AG04450 (cell line): ENCODE measurements around the gene NCR2. TPM values are rescaled to one million over a fixed set of nuclear protein-coding genes. Genes with fewer than 3 reads are reported as not detected.
"Not testable (repeated sequence)": the region's sequence is repeated elsewhere in the genome, so short reads cannot be mapped to it uniquely, and the experiment has no call there.

ENCODE experiments used
- CTCF ChIA-PET: fragments of 300-600, 350-600 bp; formaldehyde crosslinking; extraction: SDS; loops from one replicate; lab custom pipeline; 2022; ENCODE audit warnings: antibody characterized with exemption, inconsistent platforms; lab: Charles Lee
- POLR2A ChIA-PET: fragments of 350-600 bp; formaldehyde crosslinking; extraction: SDS; loops from one replicate; lab custom pipeline; 2021; ENCODE audit warnings: antibody characterized with exemption, inconsistent platforms; lab: Yijun Ruan, JAX
- DNase-seq: peaks from one replicate; pipeline ENCODE4 v3.0.0-alpha.2; 2011; ENCODE audit warnings: low read depth, low spot score
- H3K27ac ChIP-seq: one replicate; pipeline ENCODE4 v1.5.1; 2012; ENCODE audit warnings: low read depth, low read length, control low read depth
- H3K27me3 ChIP-seq: one replicate; pipeline ENCODE4 v1.6.0; 2012; ENCODE audit warnings: low read length; ENCODE audit not compliant: control insufficient read depth, insufficient read depth
- H3K4me3 ChIP-seq: 2 replicates; pipeline ENCODE4 v1.5.1; 2011; ENCODE audit warnings: mild to moderate bottlenecking, low read depth, low read length, control low read depth
- H3K9me3 ChIP-seq: 2 replicates; pipeline ENCODE4 v1.5.1; 2012; ENCODE audit warnings: low read length; ENCODE audit not compliant: control insufficient read depth, insufficient read depth
- polyA plus RNA-seq: library from polyadenylated mRNA; depleted of rRNA; stranded (reverse); fragments of >200 nt; gene quantifications from 2 replicates; pipeline ENCODE4 v1.2.3, GENCODE V29; 2011
- TF ChIP-seq, protein P1 (sequence below): IDR thresholded peaks from 2 replicates; pipeline ENCODE4 v1.5.1; 2011; ENCODE audit warnings: low read depth, low read length, control low read depth, inconsistent platforms

The NCR2 gene
- polyA plus RNA-seq, 1 experiment: not detected

DNA sequence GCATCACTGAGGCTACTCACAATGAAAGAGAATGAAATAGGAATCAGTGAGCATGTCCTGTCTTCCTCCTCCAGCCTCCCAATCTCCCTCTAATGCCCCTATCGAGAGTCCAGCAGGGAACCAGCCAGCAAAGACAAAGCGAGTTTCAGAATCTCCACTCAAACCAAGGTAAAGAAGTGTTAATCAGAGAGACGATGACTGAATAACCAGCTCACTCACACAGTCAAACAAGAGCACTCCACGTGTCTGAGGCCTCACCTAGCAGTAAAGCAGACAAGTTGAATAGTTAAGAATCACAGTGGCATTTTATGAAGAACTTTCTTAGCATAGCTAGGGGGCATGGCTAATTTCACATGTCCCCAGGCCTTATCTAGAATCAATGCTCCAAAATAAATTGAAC, 45.6 kb upstream of the NCR2 start:
- POLR2A ChIA-PET: no interaction called here
- H3K27me3 ChIP-seq: peaks cover 9% of the 10 kb centered on the region
- H3K9me3 ChIP-seq: no peaks in the 10 kb centered on the region
- CTCF ChIA-PET: interaction anchor here (1.2 to 1.3 kb wide), 2 partner anchors 28 to 30 kb away, joined by 3 read pairs; no protein-coding TSS in a partner anchor
- H3K27ac ChIP-seq: no peak overlapping the region
- DNase-seq: no peak
- no peak overlapping the region for H3K4me3 ChIP-seq
- TF ChIP-seq, protein P1, sequence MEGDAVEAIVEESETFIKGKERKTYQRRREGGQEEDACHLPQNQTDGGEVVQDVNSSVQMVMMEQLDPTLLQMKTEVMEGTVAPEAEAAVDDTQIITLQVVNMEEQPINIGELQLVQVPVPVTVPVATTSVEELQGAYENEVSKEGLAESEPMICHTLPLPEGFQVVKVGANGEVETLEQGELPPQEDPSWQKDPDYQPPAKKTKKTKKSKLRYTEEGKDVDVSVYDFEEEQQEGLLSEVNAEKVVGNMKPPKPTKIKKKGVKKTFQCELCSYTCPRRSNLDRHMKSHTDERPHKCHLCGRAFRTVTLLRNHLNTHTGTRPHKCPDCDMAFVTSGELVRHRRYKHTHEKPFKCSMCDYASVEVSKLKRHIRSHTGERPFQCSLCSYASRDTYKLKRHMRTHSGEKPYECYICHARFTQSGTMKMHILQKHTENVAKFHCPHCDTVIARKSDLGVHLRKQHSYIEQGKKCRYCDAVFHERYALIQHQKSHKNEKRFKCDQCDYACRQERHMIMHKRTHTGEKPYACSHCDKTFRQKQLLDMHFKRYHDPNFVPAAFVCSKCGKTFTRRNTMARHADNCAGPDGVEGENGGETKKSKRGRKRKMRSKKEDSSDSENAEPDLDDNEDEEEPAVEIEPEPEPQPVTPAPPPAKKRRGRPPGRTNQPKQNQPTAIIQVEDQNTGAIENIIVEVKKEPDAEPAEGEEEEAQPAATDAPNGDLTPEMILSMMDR: no peak

DNA sequence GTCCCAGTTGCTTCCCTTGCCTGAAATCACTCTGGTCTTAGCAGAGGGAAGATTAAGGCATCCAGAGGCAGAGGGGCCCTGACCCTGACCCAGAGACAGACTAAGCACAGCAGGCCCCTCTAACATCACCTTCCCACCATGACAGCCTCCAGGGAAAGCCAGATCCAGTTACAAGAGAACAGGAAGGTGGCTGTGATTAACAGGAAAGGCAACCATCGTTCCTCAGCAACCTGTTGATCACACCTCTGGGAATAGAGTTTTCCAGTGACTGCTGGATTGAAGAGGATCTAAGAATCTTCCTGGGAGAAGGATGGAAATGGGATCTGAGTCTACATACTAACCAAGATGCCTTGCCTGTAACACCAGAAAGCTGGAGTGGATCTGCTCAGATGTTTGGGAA, 43.7 kb upstream of the NCR2 start:
- DNase-seq: no peak
- peaks cover 5% of the 10 kb centered on the region for H3K27me3 ChIP-seq
- POLR2A ChIA-PET: no interaction called here
- no peaks in the 10 kb centered on the region for H3K9me3 ChIP-seq
- no peak overlapping the region for H3K4me3 ChIP-seq
- CTCF ChIA-PET: no interaction called here
- TF ChIP-seq, protein P1: no peak
- H3K27ac ChIP-seq: no peak overlapping the region

DNA sequence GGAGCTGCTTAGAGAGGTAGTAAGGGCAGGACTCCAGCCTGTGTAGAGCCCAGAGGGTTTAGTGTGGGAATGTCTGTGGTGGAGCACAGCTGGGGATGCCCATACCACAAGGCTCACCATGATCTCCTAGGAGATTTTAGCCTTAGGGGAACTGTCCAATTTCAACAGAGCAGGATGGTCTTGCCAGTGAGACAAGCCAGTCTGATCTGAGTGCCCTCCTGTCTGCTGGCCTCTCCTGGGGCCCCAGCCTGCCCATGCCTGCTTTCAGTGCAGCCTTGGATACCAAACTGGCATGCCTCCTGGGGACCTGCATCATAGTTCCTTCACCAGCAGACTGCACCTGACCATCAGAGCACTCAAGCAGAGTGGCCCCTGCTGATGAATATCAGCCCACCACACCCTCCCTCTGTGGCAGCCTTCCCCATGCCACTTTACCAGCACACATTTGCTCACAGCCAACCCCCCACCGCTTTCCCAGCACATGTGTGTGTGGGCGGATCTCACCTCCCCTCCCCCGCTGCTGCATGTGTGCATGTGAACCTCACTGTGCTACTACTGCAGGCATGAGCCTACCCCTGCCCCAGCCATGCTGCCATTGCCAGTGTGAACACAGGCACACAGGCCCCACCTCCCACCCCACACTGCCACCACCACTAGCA, 41.1 kb upstream of the NCR2 start:
- H3K9me3 ChIP-seq: no peaks in the 10 kb centered on the region
- TF ChIP-seq, protein P1: no peak
- H3K27ac ChIP-seq: no peak overlapping the region
- H3K27me3 ChIP-seq: peaks cover 5% of the 10 kb centered on the region
- ChIA-PET POLR2A (no interaction called here), CTCF (interaction anchor here (1.5 kb wide), 1 partner anchor 13 kb away, joined by 3 read pairs; no protein-coding TSS in a partner anchor)
- DNase-seq: no peak
- no peak overlapping the region for H3K4me3 ChIP-seq

DNA sequence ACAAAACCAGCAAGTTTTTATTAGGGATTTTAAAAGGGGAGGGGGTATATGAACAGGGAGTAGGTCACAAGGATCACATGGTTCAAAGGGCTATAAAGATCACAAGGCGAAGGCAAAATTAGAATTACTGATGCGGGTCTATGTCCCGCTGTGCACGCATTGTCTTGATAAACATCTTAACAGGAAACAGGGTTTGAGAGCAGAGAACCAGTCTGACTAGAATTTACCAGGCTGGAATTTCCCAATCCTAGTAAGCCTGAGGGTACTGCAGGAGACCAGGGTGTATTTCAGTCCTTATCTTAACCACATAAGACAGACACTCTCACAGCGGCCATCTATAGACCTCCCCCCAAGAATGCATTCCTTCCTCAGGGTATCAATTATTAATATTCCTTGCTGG, 38.2 kb upstream of the NCR2 start:
- H3K27ac ChIP-seq, H3K4me3 ChIP-seq, DNase-seq, POLR2A ChIA-PET, H3K27me3 ChIP-seq, H3K9me3 ChIP-seq: not testable (repeated sequence)
- CTCF ChIA-PET: interaction anchor here (1.3 kb wide), 1 partner anchor 21 kb away, joined by 3 read pairs; no protein-coding TSS in a partner anchor

DNA sequence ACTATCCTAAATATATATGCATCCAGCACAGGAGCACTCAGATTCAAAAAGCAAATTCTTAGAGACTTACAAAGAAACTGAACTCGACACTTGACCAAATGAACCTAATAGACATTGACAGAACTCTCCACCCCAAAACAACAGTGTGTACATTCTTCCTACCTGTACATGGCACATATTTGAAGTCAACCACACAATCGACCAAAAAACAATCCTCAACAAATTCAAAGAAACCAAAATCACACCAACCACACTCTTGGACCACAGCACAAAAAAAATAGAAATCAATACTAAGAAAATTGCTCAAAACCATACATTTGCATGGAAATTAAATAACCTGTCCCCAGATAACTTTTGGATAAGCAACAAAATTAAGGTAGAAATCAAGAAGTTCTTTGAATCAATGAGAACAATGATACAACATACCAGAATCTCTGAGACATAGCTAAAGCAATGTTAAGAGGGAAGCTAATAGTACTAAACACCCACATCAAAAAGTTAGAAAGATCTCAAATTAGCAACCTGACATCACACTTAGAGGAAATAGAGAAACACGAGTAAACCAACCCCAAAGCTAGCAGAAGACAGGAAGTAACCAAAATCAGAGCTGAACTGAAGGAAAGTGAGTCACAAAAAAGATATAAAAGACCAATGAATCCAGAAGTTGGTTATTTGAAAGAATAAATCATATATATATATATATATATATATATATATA, 36.5 kb upstream of the NCR2 start:
- H3K27ac ChIP-seq: no peak overlapping the region
- H3K9me3 ChIP-seq: no peaks in the 10 kb centered on the region
- ChIA-PET POLR2A (no interaction called here), CTCF (interaction anchor here (0.7 kb wide), 1 partner anchor 19 kb away, joined by 4 read pairs; no protein-coding TSS in a partner anchor)
- TF ChIP-seq, protein P1: no peak
- H3K4me3 ChIP-seq: no peak overlapping the region
- no peak for DNase-seq
- no peaks in the 10 kb centered on the region for H3K27me3 ChIP-seq
